GM18498 (cell line): ENCODE data around the gene NR1D2.
"Not testable (repeated sequence)": the region's sequence is repeated elsewhere in the genome, so short reads cannot be mapped to it uniquely, and the experiment has no call there.

Source experiments
- ATAC-seq: cut with Tn5 transposase; IDR thresholded peaks from one replicate; pipeline ENCODE4 v1.9.1; 2021; ENCODE audit warnings: mild to moderate bottlenecking, moderate library complexity; ENCODE audit not compliant: unreplicated experiment

NR1D2 gene

GRCh38 chr3:23944861-23945662 lies at the start of gene NR1D2:
NR1D2 (plus strand) TSS chr3:23945286; CDS start chr3:23945579, 293 bp downstream.
- peak; percentile 66 for ATAC-seq

GRCh38 chr3:23900744-23901143 lies 44.3 kb upstream of the NR1D2 start:
- no peak for ATAC-seq

GRCh38 chr3:23904545-23904944 lies 40.5 kb upstream of the NR1D2 start:
- ATAC-seq = no peak

- no peak for ATAC-seq
Measured at GRCh38 chr3:23909341-23909740, 35.7 kb upstream of the NR1D2 start.

GRCh38 chr3:23911397-23911796 lies 33.7 kb upstream of the NR1D2 start:
- ATAC-seq = no peak

GRCh38 chr3:23912335-23912734 lies 32.8 kb upstream of the NR1D2 start:
- ATAC-seq = not testable (repeated sequence)

GRCh38 chr3:23913182-23913581 lies 31.9 kb upstream of the NR1D2 start:
- no peak for ATAC-seq

GRCh38 chr3:23913873-23914743 lies 31.0 kb upstream of the NR1D2 start:
- ATAC-seq = no peak

- no peak for ATAC-seq
Measured at GRCh38 chr3:23915537-23916108, 29.5 kb upstream of the NR1D2 start.

GRCh38 chr3:23916152-23916885 lies 28.8 kb upstream of the NR1D2 start:
- peak; percentile 48 for ATAC-seq

GRCh38 chr3:23916886-23917678 lies 28.0 kb upstream of the NR1D2 start, which contains the start of the genes NKIRAS1 and RPL15:
NKIRAS1 (minus strand) TSS chr3:23916990; CDS start chr3:23910904, 6,086 bp downstream.
RPL15 (plus strand) TSS chr3:23917132; CDS start chr3:23917860, 728 bp downstream.
- peak; percentile 95 for ATAC-seq

- ATAC-seq = not testable (repeated sequence)
Measured at GRCh38 chr3:23917679-23918303, 27.3 kb upstream of the NR1D2 start.

- not testable (repeated sequence) for ATAC-seq
Measured at GRCh38 chr3:23918331-23918730, 26.8 kb upstream of the NR1D2 start.

GRCh38 chr3:23919628-23920027 lies 25.5 kb upstream of the NR1D2 start:
- no peak for ATAC-seq

- ATAC-seq = no peak
Measured at GRCh38 chr3:23920151-23920655, 24.9 kb upstream of the NR1D2 start.

GRCh38 chr3:23921052-23921511 lies 24.0 kb upstream of the NR1D2 start:
- ATAC-seq = no peak

GRCh38 chr3:23923786-23924185 lies 21.3 kb upstream of the NR1D2 start:
- no peak for ATAC-seq

GRCh38 chr3:23926246-23926645 lies 18.8 kb upstream of the NR1D2 start:
- ATAC-seq = no peak

GRCh38 chr3:23926736-23927135 lies 18.4 kb upstream of the NR1D2 start:
- ATAC-seq = no peak
